PC-3 (cell line): Measurements from ENCODE around the gene DHCR7. TPM values are rescaled to one million over a fixed set of nuclear protein-coding genes. Genes with fewer than 3 reads are reported as not detected.

Experiments
- ATAC-seq: fragments of 200-7000 bp; cut with Tn5 transposase; 2 replicates; pipeline ENCODE4 v1.9.1; 2020; ENCODE audit warnings: mild to moderate bottlenecking, moderate library complexity
- BruUV-seq: library from RNA; stranded (reverse); fragments of 400-500 nt; replicated peaks from 2 replicates; lab custom pipeline; 2021; lab: Mats Ljungman, UMichigan
- CTCF ChIA-PET: fragments of 300-600 bp; sonication (Branson Sonifier 250); formaldehyde crosslinking; loops from one replicate; lab custom pipeline; 2022; ENCODE audit warnings: antibody characterized with exemption; lab: Charles Lee
- POLR2A ChIA-PET: fragments of 300-600 bp; sonication (Branson Sonifier 250); formaldehyde crosslinking; loops from one replicate; lab custom pipeline; 2022; ENCODE audit warnings: antibody characterized with exemption; ENCODE audit not compliant: unreplicated experiment; lab: Charles Lee
- DNase-seq: peaks from one replicate; pipeline ENCODE4 v3.0.0-alpha.2; 2015
- H2AFZ ChIP-seq: fragments of 300-600 bp; sonication (generic); 2 replicates; pipeline ENCODE4 v1.6.0; 2016; ENCODE audit warnings: antibody characterized with exemption, low read length
- H3F3A ChIP-seq: fragments of 300-600 bp; sonication (generic); one replicate; pipeline ENCODE4 v1.6.0; 2017; ENCODE audit warnings: antibody characterized with exemption, low read length, control low read depth, mild to moderate bottlenecking; ENCODE audit not compliant: unreplicated experiment
- H3K27ac ChIP-seq: fragments of 300-600 bp; sonication (generic); 2 replicates; pipeline ENCODE4 v1.5.1; 2016; ENCODE audit warnings: mild to moderate bottlenecking, low read length
- H3K27me3 ChIP-seq: fragments of 300-600 bp; sonication (generic); 2 replicates; pipeline ENCODE4 v1.6.1; 2016; ENCODE audit warnings: low read length, mixed read lengths
- H3K36me3 ChIP-seq: fragments of 300-600 bp; sonication (generic); 2 replicates; pipeline ENCODE4 v1.6.1; 2016; ENCODE audit warnings: low read depth, mixed run types, low read length, mixed read lengths
- H3K4me1 ChIP-seq: fragments of 300-600 bp; sonication (generic); 2 replicates; pipeline ENCODE4 v1.5.1; 2016; ENCODE audit warnings: low read length; ENCODE audit not compliant: insufficient read depth
- H3K4me2 ChIP-seq: fragments of 300-600 bp; sonication (generic); 2 replicates; pipeline ENCODE4 v1.6.0; 2016; ENCODE audit warnings: low read length
- H3K4me3 ChIP-seq: fragments of 300-600 bp; sonication (generic); 2 replicates; pipeline ENCODE4 v1.5.1; 2016; ENCODE audit warnings: mild to moderate bottlenecking, low read length, mixed read lengths
- H3K79me2 ChIP-seq: fragments of 300-600 bp; sonication (generic); 2 replicates; pipeline ENCODE4 v1.6.1; 2017; ENCODE audit warnings: low read length, mixed read lengths
- H3K9ac ChIP-seq: fragments of 300-600 bp; sonication (generic); 2 replicates; pipeline ENCODE4 v1.6.0; 2016; ENCODE audit warnings: mild to moderate bottlenecking, low read length
- H3K9me2 ChIP-seq: fragments of 300-600 bp; sonication (generic); replicated peaks from 2 replicates; pipeline ENCODE4 v1.6.1; 2016; ENCODE audit warnings: mixed run types, low read length, mixed read lengths
- H3K9me3 ChIP-seq: fragments of 300-600 bp; sonication (generic); 2 replicates; pipeline ENCODE4 v1.6.1; 2016; ENCODE audit warnings: low read length, mixed read lengths
- H4K20me1 ChIP-seq: fragments of 300-600 bp; sonication (generic); 2 replicates; pipeline ENCODE4 v1.6.1; 2016; ENCODE audit warnings: low read length, mixed read lengths
- CTCF ChIP-seq: fragments of 300-600 bp; sonication (generic); conservative IDR thresholded peaks from 2 replicates; pipeline ENCODE4 v1.5.1; 2017; ENCODE audit warnings: antibody characterized with exemption, low read depth, mild to moderate bottlenecking, low read length
- EZH2 ChIP-seq: fragments of 300-600 bp; sonication (generic); IDR thresholded peaks from one replicate; pipeline ENCODE4 v1.6.1; 2017; ENCODE audit warnings: antibody characterized with exemption, mild to moderate bottlenecking, low read length; ENCODE audit not compliant: unreplicated experiment
- EZH2phosphoT487 ChIP-seq: fragments of 300-600 bp; sonication (generic); IDR thresholded peaks from 2 replicates; pipeline ENCODE4 v1.6.1; 2018; ENCODE audit warnings: mild to moderate bottlenecking, antibody characterized with exemption, low read length, borderline replicate concordance
- intact Hi-C: fragments of 100-400 bp; cut with micrococcal nuclease; formaldehyde crosslinking; loops from 2 replicates; pipeline ENCODE4 v1.9.0; 2023
- total RNA-seq: library from RNA; depleted of rRNA; stranded (reverse); fragments of >200 nt; gene quantifications from 2 replicates; pipeline ENCODE4 v1.2.3, GENCODE V29; 2014

Gene DHCR7
- total RNA-seq, 1 experiment from 2014 or later = 127 TPM

GRCh38 chr11:71489311-71490043, 41.3 kb upstream of the DHCR7 start:
- BruUV-seq = no TSS peak

GRCh38 chr11:71488681-71489270, 40.6 kb upstream of the DHCR7 start:
- Histone ChIP-seq H3K79me2 (no peaks in the 10 kb centered on the region), H3K27ac (no peak overlapping the region), H3K4me3 (no peak overlapping the region), H3K4me2 (no peak overlapping the region), H3K9me2 (no peaks in the 10 kb centered on the region), H2AFZ (no peak overlapping the region), H3K36me3 (peaks cover 15% of the 10 kb centered on the region), H3F3A (no peaks in the 10 kb centered on the region), H3K9ac (no peak overlapping the region), H3K9me3 (no peaks in the 10 kb centered on the region), H3K4me1 (peaks cover 13% of the 10 kb centered on the region), H4K20me1 (no peaks in the 10 kb centered on the region), H3K27me3 (no peaks in the 10 kb centered on the region)
- POLR2A ChIA-PET = no interaction called here
- DNase-seq = no peak
- CTCF ChIA-PET = no interaction called here
- no peak for TF ChIP-seq CTCF
- TF ChIP-seq EZH2phosphoT487 = no peak
- no peak for TF ChIP-seq EZH2
- intact Hi-C loops = no loop called here
- BruUV-seq = no TSS peak
- ATAC-seq = no peak

More at GRCh38 chr11:71489311-71490043, 41.3 kb upstream of the DHCR7 start:
- Histone ChIP-seq H3K27ac (no peak overlapping the region), H3K4me3 (no peak overlapping the region), H3K4me2 (no peak overlapping the region), H3F3A (no peaks in the 10 kb centered on the region), H3K4me1 (peaks cover 13% of the 10 kb centered on the region), H3K9me3 (no peaks in the 10 kb centered on the region), H3K27me3 (no peaks in the 10 kb centered on the region), H3K79me2 (no peaks in the 10 kb centered on the region), H2AFZ (no peak overlapping the region), H3K9me2 (no peaks in the 10 kb centered on the region), H4K20me1 (no peaks in the 10 kb centered on the region), H3K9ac (no peak overlapping the region), H3K36me3 (peaks cover 18% of the 10 kb centered on the region)
- ChIA-PET POLR2A (no interaction called here), CTCF (no interaction called here)
- ATAC-seq (peak; percentile 30; the same call in 1 of the 2 replicates), DNase-seq (peak; percentile 15)
- intact Hi-C loops = no loop called here
- TF ChIP-seq EZH2 (no peak), EZH2phosphoT487 (no peak), CTCF (no peak)

DNA sequence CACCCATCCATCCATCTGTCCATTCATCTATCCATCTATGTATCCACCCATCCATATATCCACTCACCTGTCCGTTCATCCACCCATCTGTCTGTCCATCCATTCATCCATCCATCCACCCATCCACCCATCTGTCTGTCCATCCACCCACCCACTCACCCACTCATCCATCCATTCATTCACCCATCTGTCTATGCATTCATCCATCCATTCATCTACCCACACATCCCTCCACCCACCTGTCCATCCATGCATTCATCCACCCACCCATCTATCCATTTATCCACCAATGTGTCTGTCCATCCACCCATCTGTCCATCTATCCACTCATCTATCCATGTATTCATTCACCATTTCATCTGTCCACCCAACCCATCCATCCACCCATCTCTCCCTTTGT, 38.1 kb upstream of the DHCR7 start:
- Histone ChIP-seq H4K20me1 (no peaks in the 10 kb centered on the region), H3K27me3 (no peaks in the 10 kb centered on the region), H3K36me3 (peaks cover 33% of the 10 kb centered on the region), H2AFZ (no peak overlapping the region), H3K9me3 (no peaks in the 10 kb centered on the region), H3K79me2 (no peaks in the 10 kb centered on the region), H3K9me2 (no peaks in the 10 kb centered on the region), H3K4me3 (no peak overlapping the region), H3K9ac (no peak overlapping the region), H3F3A (no peaks in the 10 kb centered on the region), H3K4me2 (no peak overlapping the region), H3K27ac (no peak overlapping the region), H3K4me1 (peaks cover 18% of the 10 kb centered on the region)
- DNase-seq (no peak), ATAC-seq (no peak)
- intact Hi-C loops = no loop called here
- no peak for TF ChIP-seq EZH2phosphoT487
- no peak for TF ChIP-seq EZH2
- no peak for TF ChIP-seq CTCF
- BruUV-seq = no TSS peak
- CTCF ChIA-PET = no interaction called here
- POLR2A ChIA-PET = no interaction called here
